CD4-positive, alpha-beta T cell treated with Interleukin-4 for 4 hours (primary cell): ENCODE results near the gene LSMEM2.

ENCODE experiments used
- DNase-seq: peaks from one replicate; pipeline ENCODE4 v3.0.0-alpha.2; 2020

The LSMEM2 gene

DNA sequence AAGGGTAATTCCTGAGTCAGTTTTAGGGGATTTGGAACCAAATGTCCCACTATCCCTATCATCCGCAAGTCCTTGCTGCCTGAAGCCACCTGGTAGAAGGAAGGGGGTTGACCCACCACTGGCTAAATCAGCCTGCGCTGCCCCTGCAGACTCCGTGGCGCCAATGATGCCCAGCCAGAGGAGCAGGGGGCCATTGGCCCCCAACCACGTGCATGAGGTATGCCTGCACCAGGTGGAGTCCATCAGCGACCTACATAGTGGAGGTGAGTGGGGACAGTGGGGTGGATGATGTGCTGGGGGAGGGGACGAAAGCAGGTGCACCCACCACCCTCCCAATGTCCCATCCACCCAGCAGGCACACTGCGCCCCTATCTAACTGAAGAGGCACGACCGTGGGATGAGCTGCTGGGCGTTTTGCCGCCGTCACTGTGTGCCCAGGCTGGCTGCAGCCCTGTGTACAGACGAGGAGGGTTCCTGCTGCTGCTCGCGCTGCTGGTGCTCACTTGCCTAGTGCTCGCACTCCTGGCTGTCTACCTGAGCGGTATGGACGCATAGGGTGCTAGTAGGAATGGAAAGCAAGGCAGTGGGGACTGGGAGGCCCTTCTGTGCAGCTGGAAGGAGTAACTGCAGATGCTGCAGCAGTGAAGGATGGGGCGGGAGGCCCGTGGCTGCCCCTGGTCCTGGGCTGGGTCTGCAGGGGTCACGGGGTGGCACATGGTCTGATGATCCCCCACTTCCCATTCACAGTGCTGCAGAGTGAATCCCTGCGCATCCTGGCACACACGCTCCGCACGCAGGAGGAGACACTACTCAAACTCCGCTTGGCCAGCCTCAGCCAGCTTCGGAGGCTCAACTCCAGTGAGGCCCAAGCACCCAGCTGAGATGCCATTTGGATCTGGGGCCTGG lies 7.7 kb downstream of the LSMEM2 start:
- DNase-seq = no peak

DNA sequence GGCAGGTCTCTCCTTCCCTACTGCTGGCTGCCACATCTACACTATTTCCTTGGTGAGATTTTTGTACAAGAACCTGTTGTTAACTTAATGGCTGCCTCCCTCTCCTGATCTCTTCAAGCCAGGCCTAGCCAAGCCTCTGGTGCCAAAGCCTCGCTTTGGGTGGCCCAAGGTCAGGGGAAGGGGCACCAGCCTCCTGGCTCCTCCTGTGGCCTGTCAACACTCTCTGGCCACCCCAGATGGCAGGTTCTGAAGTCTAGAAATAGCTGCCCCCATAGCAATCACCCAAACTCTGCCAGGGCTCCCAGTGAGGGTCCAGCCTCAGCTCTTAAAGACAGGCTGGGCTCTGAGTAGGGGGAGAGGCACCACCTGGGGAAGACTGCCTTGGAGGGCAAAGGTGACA lies 8.4 kb downstream of the LSMEM2 start:
- no peak for DNase-seq

DNA sequence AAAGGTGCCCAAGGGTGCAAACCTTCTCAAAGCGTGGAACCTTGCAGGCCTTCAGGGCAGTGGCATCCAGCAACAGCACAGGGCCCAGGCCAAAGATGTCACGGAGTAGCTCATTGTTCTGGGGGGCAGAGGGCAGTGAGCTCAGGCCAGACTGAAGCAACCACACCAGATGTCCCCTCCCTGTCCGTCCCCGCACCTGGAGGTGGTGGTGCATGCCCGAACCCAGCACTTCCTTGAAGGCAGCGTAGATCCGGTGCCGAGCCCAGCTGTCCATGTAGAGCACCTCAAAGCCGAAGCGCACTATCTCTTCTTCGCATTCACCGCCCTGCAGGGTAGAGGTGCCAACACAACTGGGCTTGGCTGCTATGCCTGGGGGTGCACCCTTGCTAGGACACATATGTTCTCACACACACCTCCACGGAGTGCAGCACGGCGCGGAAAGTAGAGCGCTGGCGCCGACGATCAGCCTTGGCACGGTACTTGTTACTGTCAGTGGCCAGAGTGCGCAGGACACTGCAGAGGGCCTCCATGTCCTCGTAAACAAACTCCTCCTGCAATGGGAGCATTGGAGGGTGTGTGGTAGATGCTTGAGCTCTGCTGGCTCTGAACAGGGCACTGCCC lies 9.6 kb downstream of the LSMEM2 start:
- no peak for DNase-seq

- DNase-seq = no peak
Measured at GRCh38 chr3:50289130-50289529, 10.2 kb downstream of the LSMEM2 start.

DNA sequence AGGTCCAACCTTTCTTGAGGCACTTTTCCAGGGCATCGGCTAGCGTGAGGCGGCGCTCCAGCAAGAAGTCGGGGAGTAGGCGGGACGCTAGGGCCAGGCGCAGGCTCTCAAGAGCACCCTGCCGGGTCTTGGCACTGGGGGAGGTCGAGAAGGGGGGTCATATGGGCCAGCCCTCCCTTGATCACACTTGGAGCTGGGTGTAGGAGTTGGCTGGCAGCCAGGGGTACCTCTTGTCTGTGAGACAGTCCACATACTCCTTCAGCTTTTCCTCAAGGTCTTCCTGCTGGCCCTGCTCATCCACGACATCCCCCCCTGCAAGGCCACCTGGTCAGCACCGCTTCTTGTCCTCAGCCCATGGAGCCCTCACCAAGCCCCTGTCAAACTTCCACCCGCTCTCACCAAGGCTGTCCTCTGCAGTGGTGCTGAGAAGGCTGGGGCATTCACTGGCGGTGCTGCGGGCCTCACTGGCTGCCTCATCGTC lies 11.3 kb downstream of the LSMEM2 start:
- no peak for DNase-seq

- DNase-seq = peak; percentile 97
Measured at GRCh38 chr3:50292159-50293078, 13.5 kb downstream of the LSMEM2 start, which contains the start of gene IFRD2. Gene IFRD2 (minus strand): TSS chr3:50292429. CDS start chr3:50292274, 155 bp downstream.

- DNase-seq = no peak
Measured at GRCh38 chr3:50293079-50293801, 14.4 kb downstream of the LSMEM2 start.

DNA sequence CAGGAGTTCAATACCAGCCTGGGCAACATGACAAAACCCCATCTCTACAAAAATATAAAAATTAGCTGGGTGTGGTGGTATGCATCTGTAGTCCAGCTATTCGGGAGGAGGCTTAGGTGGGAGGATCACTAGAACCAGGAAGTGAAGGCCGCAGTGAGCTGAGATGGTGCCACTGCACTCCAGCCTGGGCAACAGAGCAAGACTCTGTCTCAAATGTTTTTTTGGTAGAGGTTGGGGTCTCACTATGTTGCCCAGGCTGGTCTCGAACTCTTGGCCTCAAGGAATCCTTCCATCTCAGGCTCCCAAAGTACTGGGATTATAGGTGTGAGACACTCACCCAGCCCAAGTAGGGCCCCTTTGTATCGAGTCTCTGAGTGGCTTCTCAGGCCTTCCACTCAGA lies 15.2 kb downstream of the LSMEM2 start:
- DNase-seq = no peak

DNA sequence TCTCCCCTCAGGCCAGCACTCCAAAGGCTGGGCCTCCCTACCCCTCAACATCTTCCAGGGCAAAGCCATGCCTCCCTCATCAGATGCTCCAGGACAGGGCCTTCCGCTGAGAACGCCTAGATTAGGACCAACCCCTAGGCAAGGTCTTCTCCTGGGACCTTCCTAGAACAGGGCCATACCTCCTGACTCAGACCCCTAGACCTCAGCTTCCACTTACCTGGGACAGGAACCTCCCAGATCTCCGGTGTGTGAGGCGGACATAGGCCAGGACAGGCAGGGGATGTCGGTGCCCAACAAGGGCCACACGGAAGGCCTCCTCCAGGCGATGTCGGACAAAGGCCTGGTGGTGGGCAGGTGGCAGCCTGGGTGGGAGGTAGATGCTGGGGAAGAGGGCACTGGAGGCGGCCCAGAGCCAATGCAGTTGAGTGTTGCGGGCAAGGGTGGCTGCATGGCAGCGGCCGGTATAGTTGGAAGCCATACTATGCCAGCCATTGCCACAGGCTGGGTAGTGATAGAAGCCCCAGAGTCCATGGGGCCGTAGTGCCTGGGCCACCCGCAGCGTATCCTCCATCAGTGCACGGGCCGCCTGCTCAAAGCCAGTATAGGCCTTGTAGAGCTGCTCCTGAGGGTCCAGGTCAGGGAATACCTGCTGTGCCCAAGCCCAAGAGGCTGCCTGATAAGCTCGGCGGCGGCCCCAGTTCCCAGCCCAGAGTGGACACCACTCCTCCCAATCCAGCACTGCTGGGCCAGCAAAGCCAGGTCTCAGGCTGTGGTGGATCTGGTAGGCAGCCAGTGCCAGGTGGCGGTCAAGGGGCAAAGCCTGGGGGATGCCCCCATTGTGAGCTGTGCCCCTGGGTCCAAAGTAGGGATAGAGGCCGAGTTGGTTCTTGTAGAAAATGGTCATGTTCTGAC lies 15.9 kb downstream of the LSMEM2 start:
- no peak for DNase-seq

DNA sequence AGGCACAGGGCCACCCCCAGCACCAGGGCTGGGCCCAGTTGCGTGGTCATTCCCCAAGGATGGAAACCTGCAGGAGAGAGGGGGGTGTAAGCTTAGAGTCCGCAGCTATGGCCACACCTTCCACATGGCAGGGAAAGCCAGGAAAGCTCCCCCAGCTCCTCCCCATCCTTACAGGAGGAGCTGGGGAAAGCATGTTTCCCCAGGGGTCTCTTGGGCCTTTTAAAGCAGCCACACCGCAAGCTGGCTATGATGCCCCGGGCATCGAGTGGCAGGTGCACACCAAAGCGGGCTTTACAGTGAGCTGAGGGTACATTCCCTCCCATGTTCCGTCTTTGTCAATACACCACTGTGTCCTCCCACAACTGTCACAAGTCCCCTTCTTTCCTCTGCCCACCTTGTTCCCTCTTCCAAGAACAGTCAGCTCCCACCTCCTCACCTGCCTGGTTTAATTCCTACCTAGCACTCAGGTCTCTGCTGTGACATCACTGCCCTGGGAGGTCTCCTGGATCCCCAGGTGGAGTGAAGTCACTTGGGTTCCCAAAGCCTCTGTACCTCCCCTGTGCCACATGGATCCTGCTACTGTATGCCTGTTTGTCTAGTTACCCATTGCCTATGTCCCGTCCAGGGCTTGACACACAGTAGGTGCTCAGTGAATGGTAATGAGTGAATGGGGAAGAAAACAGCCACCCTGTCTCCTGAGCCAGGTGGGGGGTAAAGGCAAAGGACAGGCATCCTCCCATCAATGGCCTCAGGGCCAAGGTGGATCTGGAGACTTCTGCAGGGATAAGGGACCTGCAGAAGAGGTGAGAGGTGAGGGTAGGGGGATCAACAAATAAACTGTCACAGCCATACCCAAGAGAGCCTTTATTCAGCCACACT lies 16.9 kb downstream of the LSMEM2 start:
- no peak for DNase-seq

- DNase-seq = no peak
Measured at GRCh38 chr3:50296721-50297383, 18.0 kb downstream of the LSMEM2 start.

DNA sequence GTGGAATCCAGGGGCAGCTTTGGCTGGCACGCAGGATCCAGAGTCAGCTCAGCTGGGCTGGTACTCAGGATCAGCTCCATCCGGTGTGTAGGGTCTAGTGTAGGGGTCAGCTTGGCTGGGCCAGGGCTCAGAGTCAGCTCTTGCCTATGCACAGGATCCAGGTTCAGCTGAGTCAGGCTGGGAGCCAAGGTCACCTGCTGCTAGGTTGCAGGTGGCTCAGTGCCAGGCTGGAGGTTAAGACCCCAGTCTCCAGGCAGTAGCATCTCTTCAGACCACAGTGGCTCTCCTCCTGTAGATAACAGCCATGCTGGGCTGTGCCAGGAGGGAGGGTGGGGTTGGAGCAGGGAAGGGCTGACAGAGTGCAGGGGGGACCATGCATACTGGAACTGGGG lies 18.5 kb downstream of the LSMEM2 start:
- DNase-seq = no peak

- DNase-seq = no peak
Measured at GRCh38 chr3:50297896-50298725, 19.2 kb downstream of the LSMEM2 start.

DNA sequence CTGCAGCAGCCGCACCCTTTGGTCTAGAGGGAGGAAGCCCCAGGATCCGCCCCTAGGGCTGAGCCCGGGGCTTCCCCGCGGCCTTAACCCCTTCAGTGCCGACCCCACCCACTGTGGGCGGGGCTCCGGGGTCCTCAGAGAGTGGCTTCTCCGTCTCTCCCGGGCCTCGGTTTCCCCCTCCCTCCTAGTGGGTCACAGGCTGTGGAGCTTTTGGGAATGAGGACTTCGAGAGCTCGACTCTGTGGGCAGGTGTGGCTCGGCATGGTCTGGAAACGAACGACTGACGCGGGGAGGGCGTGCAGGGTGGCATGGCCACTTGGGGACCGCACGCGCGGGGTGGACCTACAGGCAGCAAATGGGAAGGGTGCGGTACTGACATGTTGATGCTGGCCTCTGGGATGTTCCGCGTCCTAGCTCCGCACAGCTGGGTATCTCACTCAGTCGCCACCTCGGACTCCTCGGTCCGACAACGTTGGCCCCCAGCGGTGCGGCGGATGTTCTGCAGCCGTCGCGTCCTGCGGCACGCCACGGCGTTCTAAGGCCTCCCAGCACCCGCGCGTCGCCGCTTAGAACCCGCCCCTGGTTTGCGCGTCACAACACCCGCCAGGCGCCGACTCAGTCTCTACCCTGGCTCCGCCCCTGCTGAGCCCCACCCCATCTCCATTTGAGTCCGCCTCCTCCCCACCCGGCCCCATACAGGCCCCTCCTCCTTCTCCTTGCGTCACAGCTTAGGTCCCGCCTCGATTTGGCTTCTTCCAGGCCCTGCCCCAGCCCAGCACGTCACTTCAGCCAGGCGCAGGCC lies 20.1 kb downstream of the LSMEM2 start, which contains the start of the genes HYAL3 and NAA80:
TSS of gene HYAL3 (minus strand) at position 570 of the 802 bp plus-strand sequence. CDS start 3,803 bp downstream, outside the sequence.
TSS of gene NAA80 (minus strand) at position 570 of the 802 bp plus-strand sequence. CDS start 1,942 bp downstream, outside the sequence.
- DNase-seq = peak; percentile 99

- DNase-seq = no peak
Measured at GRCh38 chr3:50299638-50299928, 20.7 kb downstream of the LSMEM2 start.

DNA sequence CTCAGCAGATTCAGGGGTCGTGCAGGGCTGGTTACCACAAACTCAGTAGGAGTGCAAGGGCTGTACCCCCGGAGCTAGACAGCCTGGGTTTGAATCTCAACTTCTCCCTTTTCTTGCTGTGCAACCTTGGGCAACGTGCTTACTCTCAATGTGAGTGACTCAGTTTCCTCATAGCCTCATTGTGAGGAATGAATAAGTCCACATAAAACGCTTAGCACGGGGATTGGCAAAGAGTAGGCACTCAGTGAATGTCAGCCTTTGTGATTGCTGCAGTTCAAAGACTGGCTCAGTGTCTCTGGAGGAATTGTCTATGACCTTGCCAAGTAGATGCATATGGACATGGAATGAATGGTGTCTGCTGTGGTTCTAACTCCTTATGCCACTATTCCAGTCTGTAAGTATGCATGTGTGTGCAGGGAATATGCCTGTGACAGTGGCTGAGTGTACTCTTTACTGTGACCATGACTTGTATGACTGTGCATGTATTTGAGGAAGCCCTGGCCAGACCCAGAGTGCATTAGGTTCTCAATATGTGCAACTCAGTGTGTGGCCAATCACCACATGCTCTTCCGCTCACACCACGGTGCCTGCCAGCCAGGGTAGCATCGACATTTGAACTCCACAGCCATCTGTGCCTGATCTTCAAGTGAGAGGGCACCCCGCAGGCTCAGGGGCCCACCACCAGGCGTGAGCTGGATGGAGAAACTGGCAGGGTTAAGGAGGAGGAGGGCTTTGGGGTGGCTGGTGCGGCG lies 21.2 kb downstream of the LSMEM2 start:
- no peak for DNase-seq
